Stimulated activated CD4-positive, alpha-beta T cell treated with anti-CD3 and anti-CD28 coated beads, Interleukin-1b, Interleukin-23, amount 100 ng/mL, for 4 hours (primary cell): Measurements from ENCODE around the gene PPEF1.

Experiments used
- DNase-seq, 2 donors: peaks; one replicate each; pipeline ENCODE4 v3.0.0-alpha.2; 2020; ENCODE audit warnings: low read depth in 2 of 2

The PPEF1 gene

DNA sequence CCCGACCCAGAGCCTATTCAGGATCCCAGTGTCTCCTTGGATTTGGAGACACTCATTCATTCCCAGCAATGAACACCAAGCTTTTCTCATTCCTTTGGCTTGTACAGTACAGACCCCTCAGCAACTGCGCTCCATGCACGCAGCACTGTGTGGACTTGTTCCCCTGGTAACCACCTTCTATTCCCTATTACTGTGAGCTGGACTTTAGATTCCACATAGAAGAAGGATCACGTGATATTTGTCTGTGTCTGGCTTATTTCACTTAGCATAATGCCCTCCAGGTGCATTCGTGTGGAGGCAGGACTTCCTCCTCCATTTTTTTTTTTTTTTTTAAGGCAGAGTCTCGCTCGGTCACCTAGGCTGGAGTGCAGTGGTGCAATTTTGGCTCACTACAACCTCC is 170.0 kb downstream of the PPEF1 start:
- no peak for DNase-seq
